ENCODE data around the gene NOS3. TPM values are rescaled to one million over a fixed set of nuclear protein-coding genes. Genes with fewer than 3 reads are reported as not detected.

The NOS3 gene
- total and polyA plus RNA-seq, 9 of the 15 experiments (the other 6 are each of a cell fraction or from before 2014, with no cell fraction given), result 1.1 to 121 (median 23.6) TPM

DNA sequence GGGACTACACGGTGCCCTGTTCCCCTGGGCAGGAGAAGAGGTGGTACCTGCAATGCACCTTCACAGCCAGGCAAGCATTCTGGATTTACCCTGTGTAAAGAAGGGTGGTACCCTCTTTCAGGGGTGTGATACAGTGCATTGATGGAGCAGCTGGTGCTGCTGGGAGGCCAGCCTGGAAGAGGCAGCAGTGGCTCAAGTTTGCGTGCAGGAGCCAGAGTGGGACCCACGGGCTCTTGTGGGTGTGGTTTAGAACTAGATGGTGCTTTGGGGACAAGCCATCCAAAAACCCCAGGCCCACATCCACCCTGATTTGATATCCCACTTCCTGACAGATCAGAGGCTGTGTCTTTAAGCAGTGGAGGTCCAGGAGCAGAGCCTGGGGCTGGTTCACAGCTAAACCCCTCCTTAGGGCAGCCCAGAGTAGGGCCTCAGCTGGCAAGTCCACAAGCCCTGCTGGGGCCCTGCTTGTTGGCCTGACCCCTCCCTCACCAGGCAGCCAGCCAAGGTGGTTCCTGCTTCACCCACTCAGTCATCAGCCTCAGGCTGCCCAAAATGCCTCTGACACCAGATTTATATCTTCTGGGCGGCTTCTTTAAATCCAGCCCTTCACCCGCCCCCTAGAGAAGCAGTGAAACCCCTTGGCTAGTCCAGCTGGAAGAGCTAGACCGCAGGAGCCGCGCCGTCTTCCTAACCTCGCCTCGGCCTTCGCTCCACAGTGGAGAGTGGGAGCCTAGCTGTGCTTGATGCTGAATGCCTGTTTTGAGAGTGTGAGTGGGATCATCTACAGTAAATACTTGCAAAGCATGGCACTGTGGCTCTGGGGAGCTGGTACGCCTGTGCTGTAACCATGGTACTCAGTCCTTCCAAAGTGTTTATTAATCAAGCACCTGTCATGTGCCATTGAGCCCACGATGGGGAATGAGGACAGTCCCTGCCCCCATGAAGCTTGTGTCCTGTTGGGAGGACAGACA, 56.1 kb downstream of the NOS3 start:
- peak; percentile 4 for ATAC-seq
- in situ Hi-C loops (cut with MboI) (no loop called here), intact Hi-C loops (cut with micrococcal nuclease) (no loop called here)
- FAIRE-seq, result no peak
- Histone ChIP-seq H3K27me3 (ENCODE audit: control insufficient read depth in 2 of 2, insufficient read depth in 2 of 2, low read length in 2 of 2) (no peaks in the 10 kb centered on the region), H3K4me2 (ENCODE audit: insufficient read depth, low read length) (no peak overlapping the region), H3K9ac (ENCODE audit: insufficient read depth in 1 of 2, low read depth in 2 of 2, low read length in 2 of 2) (peak overlapping the region in 1 of 2 experiments; percentile 77; a peak in 2 of 4 replicates), H4K20me1 (replicated peaks; ENCODE audit: control insufficient read depth, insufficient read depth, low read length) (no peaks in the 10 kb centered on the region), H3K27ac (ENCODE audit: extremely low read depth, low read depth, low read length) (no peak overlapping the region), H3K4me3 (no peak overlapping the region), H3K9me3 (replicated peaks; ENCODE audit: control insufficient read depth, insufficient read depth, low read depth, low read length) (no peaks in the 10 kb centered on the region), H3K4me1 (replicated peaks in 1 of 2; ENCODE audit: control insufficient read depth in 2 of 2, insufficient read depth in 2 of 2, low read length in 2 of 2) (peaks cover 0 to 54% of the 10 kb centered on the region in 2 experiments; a peak in 2 of 5 replicates), H3K79me2 (ENCODE audit: control insufficient read depth, insufficient read depth, low read length) (no peaks in the 10 kb centered on the region), H3K36me3 (ENCODE audit: control insufficient read depth, insufficient read depth, low read length) (peaks cover 20% of the 10 kb centered on the region), H3K9me1 (ENCODE audit: control insufficient read depth, insufficient read depth, low read length) (no peaks in the 10 kb centered on the region), H2AFZ (ENCODE audit: low read depth, low read length) (no peak overlapping the region)
- BruUV-seq (replicated peaks), result no TSS peak
- 56% methylated on average over 14 of the region's 14 CpGs for WGBS (ENCODE audit: insufficient coverage, low coverage, missing lambda C conversion rate)
- TF ChIP-seq ZNF12 (CRISPR knock-in tag; IDR thresholded peaks at IDR 0.05) (peak; percentile 50; the same call in 1 of the 2 replicates), POLR2G (IDR thresholded peaks at IDR 0.05; ENCODE audit: low read depth, low read length) (peak; percentile 32; the same call in 1 of the 2 replicates), NR2F6 (CRISPR knock-in tag; IDR thresholded peaks at IDR 0.05) (0 out of 2 replicates have a peak, but pooled peaks have one; percentile 22), ZFP36 (IDR thresholded peaks at IDR 0.05; ENCODE audit: low read depth, low read length, partially characterized antibody) (peak; percentile 92), TFAM (CRISPR knock-in tag; conservative IDR thresholded peaks at IDR 0.05) (no peak)
- ChIA-PET POLR2A (interaction anchor here (0.6 to 1.8 kb wide), 4 partner anchors 8 to 443 kb away, joined by 3 to 6 read pairs (median 4); partner anchors contain the start of gene ABCB8), CTCF (ENCODE audit: low intra/inter-chr PET ratio) (no interaction called here)
- DNase-seq (ENCODE audit: extremely low read depth in 1 of 4, low spot score in 3 of 4), result peak in 2 of 4 experiments; percentile 13 to 14

Data from K562 (cell line).